Measurements from ENCODE around the gene CEP68.

Gene CEP68

GRCh38 chr2:65134158-65134557 lies 77.9 kb downstream of the CEP68 start:
- no peak for DNase-seq

GRCh38 chr2:65136253-65136652 lies 80.0 kb downstream of the CEP68 start:
- no peak for DNase-seq
